ENCODE data around the gene ATP2B2.

DNA sequence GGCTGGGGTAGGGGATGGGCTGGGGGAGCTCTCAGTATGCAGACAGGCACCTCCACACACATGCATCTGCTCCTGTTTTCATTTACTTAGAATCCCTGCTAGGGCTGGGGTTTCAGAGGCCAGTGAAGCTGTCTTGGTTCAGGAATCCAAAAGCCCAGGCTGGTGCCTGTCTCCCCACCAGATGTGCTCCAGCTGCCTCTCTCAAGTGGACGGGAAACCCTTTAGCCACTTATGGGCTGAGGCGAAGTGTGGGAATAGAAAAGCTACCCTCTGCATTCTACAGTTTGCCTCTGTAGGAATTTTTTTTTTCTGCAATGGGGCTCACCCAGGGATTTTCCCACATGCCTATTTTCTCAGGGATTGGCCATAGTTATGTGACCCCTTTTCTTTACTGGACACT, 72.5 kb downstream of the ATP2B2 start:
- TF ChIP-seq, protein P1, sequence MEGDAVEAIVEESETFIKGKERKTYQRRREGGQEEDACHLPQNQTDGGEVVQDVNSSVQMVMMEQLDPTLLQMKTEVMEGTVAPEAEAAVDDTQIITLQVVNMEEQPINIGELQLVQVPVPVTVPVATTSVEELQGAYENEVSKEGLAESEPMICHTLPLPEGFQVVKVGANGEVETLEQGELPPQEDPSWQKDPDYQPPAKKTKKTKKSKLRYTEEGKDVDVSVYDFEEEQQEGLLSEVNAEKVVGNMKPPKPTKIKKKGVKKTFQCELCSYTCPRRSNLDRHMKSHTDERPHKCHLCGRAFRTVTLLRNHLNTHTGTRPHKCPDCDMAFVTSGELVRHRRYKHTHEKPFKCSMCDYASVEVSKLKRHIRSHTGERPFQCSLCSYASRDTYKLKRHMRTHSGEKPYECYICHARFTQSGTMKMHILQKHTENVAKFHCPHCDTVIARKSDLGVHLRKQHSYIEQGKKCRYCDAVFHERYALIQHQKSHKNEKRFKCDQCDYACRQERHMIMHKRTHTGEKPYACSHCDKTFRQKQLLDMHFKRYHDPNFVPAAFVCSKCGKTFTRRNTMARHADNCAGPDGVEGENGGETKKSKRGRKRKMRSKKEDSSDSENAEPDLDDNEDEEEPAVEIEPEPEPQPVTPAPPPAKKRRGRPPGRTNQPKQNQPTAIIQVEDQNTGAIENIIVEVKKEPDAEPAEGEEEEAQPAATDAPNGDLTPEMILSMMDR (conservative IDR thresholded peaks at IDR 0.05; ENCODE audit: low read length), result no peak
- TF ChIP-seq EZH2phosphoT487 (IDR thresholded peaks at IDR 0.05; ENCODE audit: borderline replicate concordance, low read depth, low read length), result no peak
